Upper lobe of right lung (tissue), 1 donor: ENCODE measurements around the gene DOCK2. TPM values are rescaled to one million over a fixed set of nuclear protein-coding genes. Genes with fewer than 3 reads are reported as not detected.

Experiments used
- ATAC-seq: fragments of 200-7000 bp; cut with Tn5 transposase; one replicate; pipeline ENCODE4 v1.9.1; 2020; ENCODE audit warnings: mild to moderate bottlenecking, moderate library complexity
- DNase-seq: peaks from one replicate; pipeline ENCODE4 v3.0.0-alpha.2; 2020
- H3K27ac ChIP-seq: fragments of 200-600 bp; one replicate; pipeline ENCODE4 v1.8.0; 2022
- H3K27me3 ChIP-seq: fragments of 200-600 bp; one replicate; pipeline ENCODE4 v1.8.0; 2022; ENCODE audit warnings: mild to moderate bottlenecking
- H3K36me3 ChIP-seq: fragments of 200-600 bp; one replicate; pipeline ENCODE4 v1.8.0; 2022
- H3K4me1 ChIP-seq: fragments of 200-600 bp; one replicate; pipeline ENCODE4 v1.8.0; 2022
- H3K4me3 ChIP-seq: fragments of 200-600 bp; one replicate; pipeline ENCODE4 v1.8.0; 2022; ENCODE audit warnings: mild to moderate bottlenecking
- H3K9me3 ChIP-seq: fragments of 200-600 bp; one replicate; pipeline ENCODE4 v1.8.0; 2022
- intact Hi-C: fragments of 100-400 bp; cut with DNase I; formaldehyde crosslinking; loops from one replicate; pipeline ENCODE4 v1.11.0; 2022
- total RNA-seq: library from RNA; stranded (reverse); fragmentation: NEBNext Ultra II Directional; extraction: Animal tissue kit (Norgen Biotek cat#: 25700); gene quantifications from one replicate; pipeline ENCODE4 v1.2.1, GENCODE V29; 2021
- TF ChIP-seq, protein P1 (sequence below): fragments of 200-600 bp; IDR thresholded peaks from one replicate; pipeline ENCODE4 v1.8.0; 2022; ENCODE audit warnings: antibody characterized with exemption
- donor health status: DM: no; HTN: yes; CAD: no; lungs with severe emphysema.

Gene DOCK2
- total RNA-seq, 1 donor from 2014 or later: 65.4 TPM

DNA sequence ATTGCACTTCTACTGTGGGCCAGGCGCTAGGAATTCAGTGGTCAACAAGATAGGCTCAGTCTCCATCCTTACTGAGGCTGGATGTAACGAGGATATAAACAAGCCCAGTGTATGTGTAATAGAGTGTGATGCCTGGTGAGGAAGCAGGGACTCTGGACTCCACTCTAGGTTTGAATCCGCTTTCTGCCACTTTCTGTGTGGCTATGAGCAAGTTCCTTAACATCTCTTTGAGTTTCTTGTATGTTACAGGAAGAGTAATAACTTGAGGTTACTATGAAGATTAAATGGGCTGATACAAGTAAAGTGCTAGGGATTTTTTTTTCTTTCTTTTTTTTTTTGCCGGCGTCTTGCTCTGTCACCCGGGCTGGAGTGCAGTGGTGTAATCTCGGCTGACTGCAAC lies 12.4 kb downstream of the DOCK2 start:
- H3K36me3 ChIP-seq: no peaks in the 10 kb centered on the region
- no peaks in the 10 kb centered on the region for H3K27me3 ChIP-seq
- intact Hi-C loops: no loop called here
- H3K9me3 ChIP-seq: no peaks in the 10 kb centered on the region
- ATAC-seq (no peak), DNase-seq (no peak)
- no peak overlapping the region for H3K4me3 ChIP-seq
- H3K4me1 ChIP-seq: peaks cover 30% of the 10 kb centered on the region
- TF ChIP-seq, protein P1, sequence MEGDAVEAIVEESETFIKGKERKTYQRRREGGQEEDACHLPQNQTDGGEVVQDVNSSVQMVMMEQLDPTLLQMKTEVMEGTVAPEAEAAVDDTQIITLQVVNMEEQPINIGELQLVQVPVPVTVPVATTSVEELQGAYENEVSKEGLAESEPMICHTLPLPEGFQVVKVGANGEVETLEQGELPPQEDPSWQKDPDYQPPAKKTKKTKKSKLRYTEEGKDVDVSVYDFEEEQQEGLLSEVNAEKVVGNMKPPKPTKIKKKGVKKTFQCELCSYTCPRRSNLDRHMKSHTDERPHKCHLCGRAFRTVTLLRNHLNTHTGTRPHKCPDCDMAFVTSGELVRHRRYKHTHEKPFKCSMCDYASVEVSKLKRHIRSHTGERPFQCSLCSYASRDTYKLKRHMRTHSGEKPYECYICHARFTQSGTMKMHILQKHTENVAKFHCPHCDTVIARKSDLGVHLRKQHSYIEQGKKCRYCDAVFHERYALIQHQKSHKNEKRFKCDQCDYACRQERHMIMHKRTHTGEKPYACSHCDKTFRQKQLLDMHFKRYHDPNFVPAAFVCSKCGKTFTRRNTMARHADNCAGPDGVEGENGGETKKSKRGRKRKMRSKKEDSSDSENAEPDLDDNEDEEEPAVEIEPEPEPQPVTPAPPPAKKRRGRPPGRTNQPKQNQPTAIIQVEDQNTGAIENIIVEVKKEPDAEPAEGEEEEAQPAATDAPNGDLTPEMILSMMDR: no peak
- no peak overlapping the region for H3K27ac ChIP-seq

DNA sequence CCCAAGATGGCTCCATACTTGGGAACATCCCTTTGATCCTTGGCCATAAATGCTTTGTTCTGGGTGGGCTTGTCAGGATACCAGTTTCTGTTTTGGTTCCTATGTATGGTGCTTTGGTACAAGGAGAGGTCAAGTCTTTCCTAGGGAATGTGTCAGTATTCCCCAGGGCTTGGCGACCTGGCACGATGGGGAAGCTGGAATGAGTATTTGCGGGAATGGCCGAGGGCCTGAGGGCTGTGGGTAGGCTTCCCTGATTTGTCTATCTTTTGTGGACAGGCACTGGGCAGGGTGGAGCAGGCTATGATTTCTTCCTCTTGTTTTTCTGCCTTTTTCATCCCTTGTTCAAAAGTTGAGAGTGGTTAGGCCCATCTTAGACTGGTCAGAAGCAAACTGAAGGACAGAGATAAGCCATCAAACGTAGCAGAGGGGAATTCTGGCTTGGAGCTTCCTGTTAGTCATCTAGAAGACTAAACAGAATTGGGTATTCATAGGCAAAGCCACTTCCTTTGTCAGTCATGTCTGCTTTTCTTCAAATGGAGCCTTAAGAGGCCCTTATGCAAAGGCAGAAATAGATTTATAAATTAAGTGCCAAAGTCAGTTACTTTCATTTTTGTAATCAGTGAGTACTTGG lies 13.7 kb downstream of the DOCK2 start:
- H3K27me3 ChIP-seq: no peaks in the 10 kb centered on the region
- H3K36me3 ChIP-seq: no peaks in the 10 kb centered on the region
- ATAC-seq: no peak
- no peaks in the 10 kb centered on the region for H3K9me3 ChIP-seq
- DNase-seq: no peak
- peaks cover 30% of the 10 kb centered on the region for H3K4me1 ChIP-seq
- H3K4me3 ChIP-seq: no peak overlapping the region
- intact Hi-C loops: no loop called here
- TF ChIP-seq, protein P1: no peak
- H3K27ac ChIP-seq: no peak overlapping the region

DNA sequence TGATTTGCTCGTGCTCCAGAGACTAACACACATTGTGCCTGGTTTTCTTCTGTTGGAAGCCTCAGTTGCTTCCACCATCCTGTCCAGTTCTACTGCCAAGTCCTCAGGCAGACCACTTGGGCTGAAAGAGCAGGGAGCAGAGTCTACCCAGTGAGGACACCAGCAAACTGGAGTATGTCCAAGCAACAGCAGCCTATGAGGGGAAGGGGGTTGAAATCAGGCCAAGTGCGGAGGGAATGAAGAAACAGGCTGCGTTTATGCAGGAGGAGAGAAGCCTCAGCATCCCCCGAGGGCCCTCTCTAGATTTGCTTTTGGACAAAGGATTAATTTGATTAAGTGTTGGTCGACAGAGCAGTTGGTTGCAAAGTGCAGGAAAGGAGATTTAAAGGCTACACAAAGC lies 14.5 kb downstream of the DOCK2 start:
- DNase-seq (no peak), ATAC-seq (no peak)
- Histone ChIP-seq H3K9me3 (no peaks in the 10 kb centered on the region), H3K27me3 (no peaks in the 10 kb centered on the region), H3K4me3 (no peak overlapping the region), H3K4me1 (peaks cover 30% of the 10 kb centered on the region), H3K36me3 (no peaks in the 10 kb centered on the region), H3K27ac (no peak overlapping the region)
- TF ChIP-seq, protein P1: no peak
- intact Hi-C loops: no loop called here

DNA sequence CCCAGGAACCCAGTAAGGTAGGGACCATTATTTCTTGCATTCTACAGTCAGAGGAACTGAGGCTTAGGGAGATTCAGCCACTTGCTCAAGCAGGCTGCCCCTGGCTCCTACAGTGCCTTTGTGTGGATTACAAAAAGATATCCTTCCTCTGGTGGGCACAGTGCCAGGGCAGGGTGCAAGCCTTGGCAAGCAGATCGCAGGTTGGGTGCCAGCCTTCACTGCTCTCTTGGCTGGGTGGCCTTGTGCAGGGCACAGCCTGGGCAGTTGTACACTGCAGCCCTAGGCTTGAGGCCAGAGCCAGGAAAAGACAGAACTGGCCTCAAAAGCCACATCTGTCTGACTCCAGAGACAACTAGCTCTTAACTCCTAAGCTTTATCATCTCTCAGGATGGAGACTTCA lies 15.0 kb downstream of the DOCK2 start:
- Histone ChIP-seq H3K4me1 (peaks cover 30% of the 10 kb centered on the region), H3K27me3 (no peaks in the 10 kb centered on the region), H3K4me3 (no peak overlapping the region), H3K36me3 (no peaks in the 10 kb centered on the region), H3K9me3 (no peaks in the 10 kb centered on the region), H3K27ac (no peak overlapping the region)
- intact Hi-C loops: no loop called here
- ATAC-seq (no peak), DNase-seq (no peak)
- TF ChIP-seq, protein P1: no peak

DNA sequence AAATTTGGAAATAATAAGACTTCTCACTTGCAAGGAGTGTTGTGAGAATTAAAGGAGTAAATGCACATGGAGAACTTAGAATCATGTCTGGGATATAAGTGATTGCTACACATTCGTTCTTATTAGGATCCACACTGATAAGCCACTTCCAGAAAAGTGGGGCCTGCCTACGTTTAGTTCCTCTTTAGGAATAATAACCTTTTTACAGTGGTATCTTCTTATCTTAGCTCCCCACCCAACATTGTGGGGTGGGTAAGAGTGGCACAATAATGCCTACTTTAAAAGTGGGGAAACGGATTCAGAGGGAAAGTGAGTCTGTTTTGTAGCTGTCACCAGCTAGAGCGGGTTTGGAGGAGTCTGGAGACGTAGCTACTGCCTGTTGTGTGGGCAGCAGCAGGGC lies 16.0 kb downstream of the DOCK2 start:
- H3K9me3 ChIP-seq: no peaks in the 10 kb centered on the region
- TF ChIP-seq, protein P1: no peak
- intact Hi-C loops: no loop called here
- no peaks in the 10 kb centered on the region for H3K27me3 ChIP-seq
- no peak for DNase-seq
- no peaks in the 10 kb centered on the region for H3K36me3 ChIP-seq
- H3K4me1 ChIP-seq: peaks cover 30% of the 10 kb centered on the region
- no peak overlapping the region for H3K4me3 ChIP-seq
- no peak for ATAC-seq
- H3K27ac ChIP-seq: no peak overlapping the region

DNA sequence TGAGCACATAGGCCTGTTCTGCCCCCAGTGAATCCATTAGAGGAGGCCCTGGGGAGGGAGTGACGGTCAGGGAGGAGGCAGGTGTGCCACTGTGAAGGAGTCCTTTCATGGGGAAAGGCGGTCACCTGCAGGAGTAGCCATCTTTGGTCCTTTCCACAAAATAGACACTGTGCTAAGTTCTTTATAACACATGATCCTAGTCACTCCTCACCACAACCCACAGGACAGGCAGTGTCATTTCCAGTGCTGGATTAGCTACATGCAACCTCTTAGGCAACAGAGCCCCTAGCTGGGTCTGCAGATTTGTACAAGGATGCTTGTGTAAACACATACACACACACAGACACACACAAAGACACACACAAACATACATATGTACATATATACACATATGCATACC lies 18.3 kb downstream of the DOCK2 start:
- ATAC-seq: no peak
- TF ChIP-seq, protein P1: no peak
- Histone ChIP-seq H3K27me3 (no peaks in the 10 kb centered on the region), H3K4me1 (peaks cover 13% of the 10 kb centered on the region), H3K36me3 (no peaks in the 10 kb centered on the region), H3K27ac (no peak overlapping the region), H3K9me3 (no peaks in the 10 kb centered on the region), H3K4me3 (no peak overlapping the region)
- intact Hi-C loops: no loop called here
- no peak for DNase-seq
